Right cardiac atrium (tissue), 5 donors: Measurements from ENCODE around the gene ZNF518A. TPM values are rescaled to one million over a fixed set of nuclear protein-coding genes. Genes with fewer than 3 reads are reported as not detected.
"Not testable (repeated sequence)": the region's sequence is repeated elsewhere in the genome, so short reads cannot be mapped to it uniquely, and the experiment has no call there.

ENCODE experiments used
- ATAC-seq, 2 donors: fragments of 200-7000 bp; cut with Tn5 transposase; one replicate each; pipeline versions ENCODE4 v1.8.0 to v1.9.1; 2020; ENCODE audit warnings: moderate library complexity in 2 of 2, mild to moderate bottlenecking in 1 of 2
- DNase-seq, 3 donors: peaks; one replicate each; pipeline ENCODE4 v3.0.0-alpha.2; 2020
- H3K27ac ChIP-seq: one replicate; pipeline ENCODE4 v1.5.1; 2013; ENCODE audit warnings: mild to moderate bottlenecking, low read length, control low read depth, moderate library complexity
- H3K27me3 ChIP-seq: one replicate; pipeline ENCODE4 v1.6.1; 2013; ENCODE audit not compliant: control insufficient read depth, insufficient read depth
- H3K4me1 ChIP-seq: one replicate; pipeline ENCODE4 v1.6.1; 2013; ENCODE audit warnings: low read length; ENCODE audit not compliant: control insufficient read depth, insufficient read depth
- H3K4me3 ChIP-seq: one replicate; pipeline ENCODE4 v1.5.1; 2013; ENCODE audit warnings: low read length, control low read depth
- H3K9me3 ChIP-seq: one replicate; pipeline ENCODE4 v1.6.1; 2013; ENCODE audit warnings: low read length; ENCODE audit not compliant: control insufficient read depth
- WGBS: extraction: QIAGEN DNeasy Blood & Tissue Kit; methylation state at CpG from one replicate; pipeline ENCODE4 v1.1.7; 2013; 5-methylcytosine and 5-hydroxymethylcytosine counted together
- intact Hi-C, 4 donors: fragments of 100-400 bp; cut with DNase I; formaldehyde crosslinking; loops; one replicate each; pipeline versions ENCODE4 v1.11.0 to v1.14.0; 2022 to 2023
- polyA plus RNA-seq: library from polyadenylated mRNA; stranded (reverse); fragments of 200-250 nt; gene quantifications from one replicate; pipeline ENCODE4 v1.2.3, GENCODE V29; 2013
- total RNA-seq, 4 donors: library from RNA; stranded (reverse); fragmentation: NEBNext Ultra II Directional; extraction: Animal tissue kit (Norgen Biotek cat#: 25700); gene quantifications; one replicate each; pipeline ENCODE4 v1.2.1, GENCODE V29; 2021
- donor health status: healthy with polysubstance abuse.
- donor health status: DM: no; HTN: yes; CAD: no.
- donor health status: DM: no; HTN: no; CAD: no.
- donor health status: DM: no; HTN: yes; CAD: no; lungs with severe emphysema.
- donor health status: DM: yes; HTN: yes; CAD: no.

Gene ZNF518A
- total and polyA plus RNA-seq, 5 donors = 2.7 to 13.7 (median 13.2) TPM

DNA sequence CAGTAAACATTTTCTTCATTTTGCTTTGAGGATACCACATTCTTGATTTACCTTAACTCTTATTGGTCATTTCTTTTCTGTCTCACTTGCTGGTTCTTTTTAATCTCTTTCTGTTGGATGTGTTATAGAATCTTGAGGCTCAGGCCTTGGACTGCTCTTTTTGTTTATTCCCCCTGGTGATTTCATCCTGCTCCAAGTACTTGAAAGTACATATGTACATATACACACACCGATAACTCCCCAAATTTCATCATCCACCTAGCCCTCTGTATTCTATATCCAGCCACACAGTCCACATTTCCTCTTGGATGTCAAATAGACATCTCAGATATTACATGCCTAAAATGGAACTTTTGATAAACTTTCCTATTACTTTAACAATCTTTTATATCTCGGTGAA lies 7.5 kb downstream of the ZNF518A start:
- H3K27me3 ChIP-seq = no peaks in the 10 kb centered on the region
- DNase-seq (no peak), ATAC-seq (no peak)
- H3K9me3 ChIP-seq = no peaks in the 10 kb centered on the region
- no peaks in the 10 kb centered on the region for H3K4me1 ChIP-seq
- no peak overlapping the region for H3K4me3 ChIP-seq
- 100% methylated on average over 2 of the region's 2 CpGs for WGBS
- intact Hi-C loops = no loop called here
- no peak overlapping the region for H3K27ac ChIP-seq

DNA sequence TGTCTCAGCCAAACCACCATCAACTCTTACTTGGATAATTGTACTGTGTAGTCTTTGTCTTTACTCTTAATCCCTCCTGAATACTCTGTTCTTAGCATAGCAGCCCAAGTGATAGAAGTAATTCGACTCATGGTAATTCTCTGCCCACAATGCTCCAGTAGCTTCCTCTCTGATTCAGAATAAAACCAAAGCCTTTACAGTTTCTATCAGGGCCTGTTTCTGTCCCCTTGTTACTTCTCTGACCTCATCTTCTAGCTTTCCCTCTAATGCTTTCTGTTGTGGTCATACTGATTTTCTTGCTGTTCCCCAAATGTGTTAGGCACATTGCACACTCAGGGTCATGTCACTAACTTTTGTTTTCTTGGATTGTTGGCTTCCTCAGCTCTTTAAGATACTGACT lies 8.0 kb downstream of the ZNF518A start:
- ATAC-seq = no peak
- no peak overlapping the region for H3K4me3 ChIP-seq
- no peak for DNase-seq
- H3K4me1 ChIP-seq = no peaks in the 10 kb centered on the region
- H3K27me3 ChIP-seq = no peaks in the 10 kb centered on the region
- 87% methylated on average over 1 of the region's 1 CpG for WGBS
- H3K27ac ChIP-seq = no peak overlapping the region
- H3K9me3 ChIP-seq = no peaks in the 10 kb centered on the region
- intact Hi-C loops = no loop called here

DNA sequence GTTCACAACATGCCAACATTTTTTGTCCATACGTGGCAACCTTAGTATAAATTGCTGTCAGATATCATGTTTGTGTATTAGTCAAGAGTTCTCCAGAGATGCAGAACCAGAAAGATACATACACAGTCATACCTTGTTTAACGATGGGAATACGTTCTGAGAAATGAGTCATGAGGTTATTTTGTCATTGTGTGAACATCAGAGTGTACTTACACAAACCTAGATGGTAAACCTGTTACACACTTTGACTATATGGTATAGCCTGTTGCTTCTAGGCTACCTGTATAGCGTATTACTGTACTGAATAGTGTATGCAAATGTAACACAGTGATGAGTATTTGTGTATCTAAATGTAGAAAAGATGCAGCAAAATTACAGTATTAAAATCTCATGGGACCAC lies 22.3 kb downstream of the ZNF518A start:
- Histone ChIP-seq H3K4me3 (no peak overlapping the region), H3K4me1 (no peaks in the 10 kb centered on the region), H3K27ac (no peak overlapping the region), H3K9me3 (no peaks in the 10 kb centered on the region), H3K27me3 (no peaks in the 10 kb centered on the region)
- DNase-seq = no peak
- WGBS = 94% methylated on average over 4 of the region's 4 CpGs
- intact Hi-C loops = no loop called here
- no peak for ATAC-seq

DNA sequence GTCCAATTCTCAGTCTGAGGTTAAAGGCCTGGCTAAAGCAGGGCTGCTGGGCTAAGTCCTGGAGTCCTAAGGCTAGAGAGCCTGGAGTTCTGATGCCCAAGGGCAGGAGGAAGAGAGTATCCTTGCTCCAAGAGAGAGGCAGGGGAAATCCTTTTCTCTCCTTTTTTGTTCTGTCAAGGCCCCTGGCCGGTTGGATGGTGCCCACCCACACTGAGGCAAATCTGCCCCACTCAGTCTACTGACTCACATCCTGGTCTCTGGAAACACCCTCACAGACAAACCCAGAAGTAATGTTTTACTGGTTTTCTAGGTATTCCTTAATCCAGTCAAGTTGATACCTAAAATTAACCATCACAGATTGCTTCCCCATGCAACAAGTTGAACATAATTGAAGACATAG lies 23.0 kb downstream of the ZNF518A start:
- DNase-seq (peak in 1 of 3 donors; percentile 3), ATAC-seq (no peak)
- Histone ChIP-seq H3K27ac (no peak overlapping the region), H3K9me3 (no peaks in the 10 kb centered on the region), H3K27me3 (no peaks in the 10 kb centered on the region), H3K4me1 (no peaks in the 10 kb centered on the region), H3K4me3 (no peak overlapping the region)
- WGBS = 94% methylated on average over 1 of the region's 1 CpG
- intact Hi-C loops = no loop called here

DNA sequence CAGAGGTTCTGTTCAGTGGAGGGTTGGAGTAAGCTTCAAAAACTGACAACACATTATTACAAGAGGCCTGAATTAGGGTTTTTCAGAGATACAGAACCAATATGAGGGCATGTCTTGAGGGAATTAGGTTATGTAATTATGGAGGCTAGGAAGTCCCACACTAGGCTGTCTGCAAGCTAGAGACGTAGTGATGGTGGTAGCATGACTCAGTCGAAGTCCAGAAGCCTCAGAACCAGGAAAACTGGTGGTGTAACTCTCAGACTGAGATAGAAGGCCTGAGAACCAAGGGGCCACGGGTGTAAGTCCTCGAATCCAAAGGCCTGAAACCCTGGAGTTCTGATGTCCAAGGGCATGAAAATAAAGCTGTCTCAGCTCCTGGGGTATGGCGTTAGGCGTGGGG lies 35.6 kb downstream of the ZNF518A start:
- no peak for DNase-seq
- no peak overlapping the region for H3K27ac ChIP-seq
- 96% methylated on average over 6 of the region's 6 CpGs for WGBS
- peaks cover 4% of the 10 kb centered on the region for H3K9me3 ChIP-seq
- H3K4me3 ChIP-seq = no peak overlapping the region
- intact Hi-C loops = loop anchor here in 1 of 4 donors (10.0 kb wide), 1 partner anchor 369 kb away; no protein-coding TSS in a partner anchor
- no peaks in the 10 kb centered on the region for H3K27me3 ChIP-seq
- no peaks in the 10 kb centered on the region for H3K4me1 ChIP-seq
- no peak for ATAC-seq

DNA sequence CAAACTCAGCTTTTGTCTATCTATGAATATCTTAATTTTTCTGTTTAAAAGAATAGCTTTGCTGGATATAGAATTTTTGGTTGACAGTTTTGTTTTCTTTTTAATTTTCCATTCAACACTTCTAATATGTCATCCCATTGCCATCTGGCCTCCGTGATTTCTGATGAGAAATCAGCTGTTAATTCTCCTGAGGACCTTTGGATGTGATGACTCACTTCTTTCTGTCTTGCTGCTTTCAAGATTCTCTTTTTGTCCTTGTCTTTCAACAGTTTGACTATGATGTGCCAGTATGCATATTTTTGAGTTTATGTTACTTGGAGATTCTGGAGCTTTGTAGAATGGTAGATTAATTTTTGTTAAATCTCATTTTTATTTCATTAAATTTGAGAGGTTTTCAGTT lies 38.4 kb downstream of the ZNF518A start:
- H3K4me3 ChIP-seq = no peak overlapping the region
- intact Hi-C loops = loop anchor here in 1 of 4 donors (10.0 kb wide), 1 partner anchor 366 kb away; no protein-coding TSS in a partner anchor
- H3K27me3 ChIP-seq = no peaks in the 10 kb centered on the region
- peaks cover 4% of the 10 kb centered on the region for H3K9me3 ChIP-seq
- DNase-seq (no peak), ATAC-seq (no peak)
- no peaks in the 10 kb centered on the region for H3K4me1 ChIP-seq
- 66% methylated on average over 1 of the region's 1 CpG for WGBS
- H3K27ac ChIP-seq = no peak overlapping the region

DNA sequence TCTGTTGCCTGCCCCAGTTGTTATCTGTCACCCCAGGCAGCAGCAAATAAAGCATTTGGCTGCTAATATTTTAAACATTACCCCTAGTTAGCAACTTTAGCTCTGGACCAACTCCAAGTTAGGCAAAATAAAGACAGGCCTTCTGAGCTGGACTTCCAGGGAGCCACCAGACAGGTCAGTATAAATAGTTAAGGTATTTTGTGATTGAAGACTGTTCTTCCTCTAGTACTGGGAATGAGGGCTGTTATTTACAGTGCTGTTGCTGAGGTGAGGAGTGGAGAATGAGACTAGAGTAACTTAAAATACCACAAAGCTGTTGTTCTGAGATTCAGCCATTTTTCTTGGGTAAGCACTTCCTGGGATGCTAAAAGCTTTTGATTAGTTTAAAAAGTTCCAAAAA lies 40.1 kb downstream of the ZNF518A start:
- H3K27ac ChIP-seq = no peak overlapping the region
- H3K4me3 ChIP-seq = no peak overlapping the region
- ATAC-seq (no peak), DNase-seq (no peak)
- no peaks in the 10 kb centered on the region for H3K4me1 ChIP-seq
- H3K27me3 ChIP-seq = no peaks in the 10 kb centered on the region
- H3K9me3 ChIP-seq = peaks cover 4% of the 10 kb centered on the region
- intact Hi-C loops = no loop called here

DNA sequence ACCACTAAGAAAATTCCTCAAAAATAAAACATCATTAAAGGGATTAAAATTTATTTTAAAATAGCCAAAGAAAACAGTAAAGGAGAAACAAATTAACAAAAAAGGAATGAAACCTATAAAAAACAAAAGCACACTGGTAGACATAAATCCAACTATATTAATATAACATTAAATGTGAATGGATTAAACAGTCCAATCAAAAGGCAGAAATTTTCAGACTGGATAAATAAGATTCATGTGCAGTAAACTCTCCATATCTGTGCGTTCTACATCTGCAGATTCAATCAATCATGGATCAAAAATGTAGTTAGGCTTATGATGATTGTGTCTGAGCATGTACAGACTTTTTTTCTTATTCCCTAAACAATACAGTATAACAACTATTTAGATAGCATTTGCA lies 42.6 kb downstream of the ZNF518A start:
- Histone ChIP-seq H3K27me3 (no peaks in the 10 kb centered on the region), H3K27ac (no peak overlapping the region), H3K9me3 (peaks cover 4% of the 10 kb centered on the region), H3K4me1 (no peaks in the 10 kb centered on the region), H3K4me3 (no peak overlapping the region)
- WGBS = 95% methylated on average over 1 of the region's 1 CpG
- DNase-seq (no peak), ATAC-seq (no peak)
- intact Hi-C loops = no loop called here

DNA sequence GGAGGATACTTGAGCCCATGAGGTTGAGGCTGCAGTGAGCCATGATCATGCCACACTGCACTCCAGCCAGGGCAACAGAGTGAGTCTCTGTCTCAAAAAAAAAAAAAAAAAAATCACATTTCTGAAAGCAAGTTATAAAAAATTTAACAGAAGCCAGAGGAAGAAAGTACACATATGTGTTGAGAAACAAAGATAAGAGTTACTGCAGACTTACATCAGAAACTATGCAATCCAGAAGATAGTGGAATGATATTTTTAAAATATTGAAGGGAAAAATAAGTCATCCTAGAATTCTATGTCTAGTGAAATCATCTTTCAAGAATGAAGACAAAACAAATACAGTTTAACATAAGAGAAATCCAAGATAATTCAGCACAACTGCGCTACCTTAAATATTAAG lies 46.9 kb downstream of the ZNF518A start:
- H3K9me3 ChIP-seq = no peaks in the 10 kb centered on the region
- no peaks in the 10 kb centered on the region for H3K27me3 ChIP-seq
- intact Hi-C loops = no loop called here
- 96% methylated on average over 1 of the region's 1 CpG for WGBS
- ATAC-seq = no peak
- H3K4me1 ChIP-seq = no peaks in the 10 kb centered on the region
- no peak overlapping the region for H3K4me3 ChIP-seq
- no peak for DNase-seq
- no peak overlapping the region for H3K27ac ChIP-seq

DNA sequence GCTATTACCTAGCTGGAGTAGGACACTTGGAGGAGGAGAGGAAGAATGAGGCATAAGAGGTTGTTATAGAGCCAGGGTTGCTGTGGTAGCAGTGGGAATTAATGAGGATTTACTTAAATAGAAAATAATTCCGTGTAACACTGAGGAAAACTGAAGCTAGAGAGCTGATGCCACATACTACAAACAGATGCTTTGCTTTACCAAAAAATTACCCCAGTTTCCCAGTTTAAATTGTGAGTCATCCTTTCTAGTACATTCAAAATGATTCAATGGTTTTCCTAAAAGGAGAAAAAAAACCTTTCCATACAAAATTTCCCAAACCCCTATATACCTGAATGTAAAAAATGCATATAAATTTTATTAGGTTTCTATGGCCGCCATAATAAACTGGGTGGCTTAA lies 58.3 kb downstream of the ZNF518A start:
- WGBS = 77% methylated on average over 2 of the region's 2 CpGs
- ATAC-seq (no peak), DNase-seq (no peak)
- Histone ChIP-seq H3K9me3 (no peaks in the 10 kb centered on the region), H3K27ac (no peak overlapping the region), H3K4me3 (no peak overlapping the region), H3K27me3 (no peaks in the 10 kb centered on the region), H3K4me1 (no peaks in the 10 kb centered on the region)
- intact Hi-C loops = no loop called here

DNA sequence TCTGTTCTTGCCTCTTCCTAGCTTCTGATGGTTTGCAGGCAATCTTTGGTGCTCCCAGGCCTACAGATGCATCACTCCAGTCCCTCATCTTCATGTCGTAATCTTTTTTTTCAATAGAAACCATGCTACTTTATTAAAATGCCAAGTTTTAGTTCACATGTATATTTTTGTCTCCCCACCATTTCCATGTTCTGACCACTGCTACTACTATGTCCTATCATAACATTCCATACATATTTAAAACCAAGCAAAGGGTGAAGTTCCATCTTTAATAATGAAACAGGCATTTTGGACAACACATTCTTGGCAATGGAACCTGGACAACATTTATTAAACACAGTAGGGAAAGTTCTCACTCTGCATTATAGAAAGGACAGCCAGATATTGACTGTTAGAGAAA lies 58.8 kb downstream of the ZNF518A start:
- ATAC-seq = no peak
- Histone ChIP-seq H3K4me3 (no peak overlapping the region), H3K9me3 (no peaks in the 10 kb centered on the region), H3K27me3 (no peaks in the 10 kb centered on the region), H3K27ac (no peak overlapping the region), H3K4me1 (no peaks in the 10 kb centered on the region)
- no peak for DNase-seq
- intact Hi-C loops = no loop called here
- 82% methylated on average over 1 of the region's 1 CpG for WGBS

DNA sequence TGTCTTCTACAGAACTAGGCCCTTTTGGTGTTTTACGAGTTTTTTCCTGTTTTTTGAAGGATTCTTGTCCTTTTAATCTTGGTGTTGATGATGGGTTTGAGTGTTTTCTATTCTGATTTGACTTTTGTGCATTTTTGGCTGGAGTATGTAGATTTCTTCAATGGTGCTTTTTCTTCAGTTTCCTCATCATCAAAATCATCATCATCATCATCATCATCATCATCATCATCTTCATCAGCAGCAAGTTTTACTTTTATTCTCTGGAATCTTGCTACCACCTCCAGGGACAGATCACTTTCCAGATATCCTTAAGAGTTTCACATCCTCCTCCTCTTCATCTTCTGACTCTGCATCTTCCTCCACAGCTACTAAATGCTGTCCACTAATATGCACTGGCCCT lies 59.4 kb downstream of the ZNF518A start:
- intact Hi-C loops, H3K4me1 ChIP-seq, ATAC-seq, H3K4me3 ChIP-seq, H3K9me3 ChIP-seq, H3K27me3 ChIP-seq, H3K27ac ChIP-seq, DNase-seq: not testable (repeated sequence)
- WGBS = 66% methylated on average over 1 of the region's 1 CpG
